Transverse colon (tissue), 3 donors: ENCODE results near the gene TAAR5.

Source experiments
- POLR2A ChIP-seq: fragments of 450-650 bp; IDR thresholded peaks from one replicate; pipeline ENCODE4 v1.6.1; 2016; ENCODE audit warnings: antibody characterized with exemption, mild to moderate bottlenecking, moderate library complexity
- TF ChIP-seq, protein P1 (sequence below), 5 experiments: fragments of 200-600 bp in 3 of 5; fragments of 450-650 bp in 2 of 5; sonication (generic) in 3 of 5; IDR thresholded peaks; 1 replicate in 2 of 5; 2 replicates in 3 of 5; pipeline ENCODE4 v1.5.1; 2016 to 2017; ENCODE audit warnings: antibody characterized with exemption in 5 of 5, inconsistent platforms in 3 of 5, mild to moderate bottlenecking in 2 of 5, moderate library complexity in 1 of 5

DNA sequence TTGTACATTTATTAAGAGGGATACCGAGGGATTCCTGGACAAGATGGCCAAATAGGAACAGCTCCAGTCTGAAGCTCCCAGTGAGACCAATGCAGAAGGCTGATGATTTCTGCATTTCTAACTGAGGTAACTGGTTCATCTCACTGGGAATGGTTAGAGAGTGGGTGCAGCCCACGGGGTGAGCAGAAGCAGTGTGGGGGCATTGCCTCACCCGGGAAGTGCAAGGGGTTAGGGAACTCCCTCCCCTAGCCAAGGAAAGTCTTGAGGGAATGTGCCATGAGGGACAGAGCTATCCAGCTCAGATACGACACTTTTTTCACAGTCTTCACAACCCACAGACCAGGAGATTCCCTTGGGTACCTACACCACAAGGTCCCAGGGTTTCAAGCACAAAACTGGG is 45.3 kb upstream of the TAAR5 start:
- TF ChIP-seq, protein P1, sequence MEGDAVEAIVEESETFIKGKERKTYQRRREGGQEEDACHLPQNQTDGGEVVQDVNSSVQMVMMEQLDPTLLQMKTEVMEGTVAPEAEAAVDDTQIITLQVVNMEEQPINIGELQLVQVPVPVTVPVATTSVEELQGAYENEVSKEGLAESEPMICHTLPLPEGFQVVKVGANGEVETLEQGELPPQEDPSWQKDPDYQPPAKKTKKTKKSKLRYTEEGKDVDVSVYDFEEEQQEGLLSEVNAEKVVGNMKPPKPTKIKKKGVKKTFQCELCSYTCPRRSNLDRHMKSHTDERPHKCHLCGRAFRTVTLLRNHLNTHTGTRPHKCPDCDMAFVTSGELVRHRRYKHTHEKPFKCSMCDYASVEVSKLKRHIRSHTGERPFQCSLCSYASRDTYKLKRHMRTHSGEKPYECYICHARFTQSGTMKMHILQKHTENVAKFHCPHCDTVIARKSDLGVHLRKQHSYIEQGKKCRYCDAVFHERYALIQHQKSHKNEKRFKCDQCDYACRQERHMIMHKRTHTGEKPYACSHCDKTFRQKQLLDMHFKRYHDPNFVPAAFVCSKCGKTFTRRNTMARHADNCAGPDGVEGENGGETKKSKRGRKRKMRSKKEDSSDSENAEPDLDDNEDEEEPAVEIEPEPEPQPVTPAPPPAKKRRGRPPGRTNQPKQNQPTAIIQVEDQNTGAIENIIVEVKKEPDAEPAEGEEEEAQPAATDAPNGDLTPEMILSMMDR (IDR thresholded peaks at IDR 0.05), result no peak
- TF ChIP-seq POLR2A, result no peak
